Ammon's horn (tissue), 1 donor: Measurements from ENCODE around the gene CBFA2T3.
"Not testable (repeated sequence)": the region's sequence is repeated elsewhere in the genome, so short reads cannot be mapped to it uniquely, and the experiment has no call there.

Experiments used
- DNase-seq: peaks from one replicate; pipeline ENCODE4 v3.0.0-alpha.2; 2016; ENCODE audit warnings: low spot score

The CBFA2T3 gene

DNA sequence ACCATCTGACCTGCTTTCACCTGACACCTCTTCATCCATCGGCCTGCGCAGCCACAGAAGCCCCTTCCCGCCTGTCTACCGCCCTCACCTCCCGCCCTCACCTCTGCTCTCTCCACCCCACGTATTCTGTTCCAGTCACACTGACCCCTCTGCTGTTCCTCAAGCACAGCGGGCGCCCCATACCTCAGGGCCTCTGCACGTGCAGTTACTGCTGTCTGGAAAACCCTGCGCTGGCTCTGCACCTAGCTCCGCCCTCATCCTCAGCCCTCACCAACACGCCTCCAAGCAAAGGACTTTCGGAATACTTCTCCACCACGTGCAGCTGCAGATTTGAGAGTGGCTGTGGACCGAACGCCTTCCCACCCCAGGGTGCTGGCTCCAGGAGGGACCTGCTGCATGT is 85.9 kb downstream of the CBFA2T3 start:
- no peak for DNase-seq

DNA sequence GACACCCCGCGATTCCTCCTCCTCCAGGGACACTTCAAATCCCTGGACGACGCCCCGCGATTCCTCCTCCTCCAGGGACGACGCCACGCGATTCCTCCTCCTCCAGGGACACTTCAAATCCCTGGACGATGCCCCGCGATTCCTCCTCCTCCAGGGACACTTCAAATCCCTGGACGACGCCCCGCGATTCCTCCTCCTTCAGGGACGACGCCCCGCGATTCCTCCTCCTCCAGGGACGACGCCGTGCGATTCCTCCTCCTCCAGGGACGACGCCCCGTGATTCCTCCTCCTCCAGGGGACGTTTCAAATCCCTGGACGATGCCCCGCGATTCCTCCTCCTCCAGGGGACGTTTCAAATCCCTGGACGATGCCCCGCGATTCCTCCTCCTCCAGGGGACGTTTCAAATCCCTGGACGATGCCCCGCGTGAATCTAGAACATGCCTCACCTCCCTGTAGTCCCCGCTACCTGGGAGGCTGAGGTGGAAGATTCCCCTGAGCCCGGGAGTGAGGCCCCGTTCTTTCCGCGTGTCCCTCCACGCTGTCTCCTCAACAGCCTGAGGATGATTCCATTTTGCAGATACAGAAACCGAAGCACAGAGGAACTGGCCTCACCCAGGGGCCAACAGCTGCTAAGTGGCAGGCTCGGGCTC is 87.2 kb downstream of the CBFA2T3 start:
- not testable (repeated sequence) for DNase-seq

DNA sequence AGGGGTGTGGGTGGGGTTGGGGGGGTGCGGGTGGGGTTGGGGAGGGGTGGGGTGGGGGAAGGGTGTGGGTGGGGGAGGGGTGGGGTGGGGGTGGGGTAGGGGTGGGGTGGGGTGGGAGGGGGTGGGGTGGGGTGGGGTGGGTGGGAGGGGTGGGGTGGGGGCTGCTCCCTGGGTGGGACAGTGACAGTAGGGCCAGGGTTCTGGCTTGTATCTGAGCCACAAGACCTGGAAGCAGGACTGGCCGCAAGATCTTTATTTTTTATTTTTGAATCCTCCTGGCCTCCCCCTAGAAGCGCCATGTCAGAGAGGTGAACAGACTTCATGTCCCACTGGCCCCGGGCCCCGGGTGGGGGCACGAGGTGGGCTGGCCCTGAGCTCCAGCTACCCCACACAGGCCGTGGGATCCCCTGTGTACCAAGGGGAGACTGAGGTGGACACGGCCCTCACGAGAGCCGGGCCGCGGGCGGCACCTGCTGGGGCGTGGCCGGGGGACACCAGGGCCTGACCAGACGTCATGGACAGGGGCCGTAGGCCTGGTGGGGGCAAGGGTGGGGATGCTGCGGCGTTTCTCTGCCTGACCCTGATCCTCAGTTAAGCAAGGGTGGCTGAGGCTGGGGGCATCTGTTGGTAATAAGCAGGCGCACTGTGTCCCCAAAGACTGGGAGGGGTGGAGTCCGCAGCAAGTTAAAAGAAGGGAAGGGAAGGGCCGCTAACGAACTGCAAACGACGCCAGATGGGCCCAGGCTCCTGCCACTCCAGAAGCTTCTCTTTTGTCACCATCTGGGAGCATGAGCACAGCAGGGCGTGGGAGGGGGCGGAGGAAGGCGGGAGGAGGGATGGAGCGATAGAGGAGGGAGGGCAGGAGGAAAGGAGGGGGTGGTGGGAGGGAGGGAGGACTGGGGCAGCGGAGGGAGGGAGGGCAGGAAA is 88.3 kb downstream of the CBFA2T3 start:
- DNase-seq: no peak

DNA sequence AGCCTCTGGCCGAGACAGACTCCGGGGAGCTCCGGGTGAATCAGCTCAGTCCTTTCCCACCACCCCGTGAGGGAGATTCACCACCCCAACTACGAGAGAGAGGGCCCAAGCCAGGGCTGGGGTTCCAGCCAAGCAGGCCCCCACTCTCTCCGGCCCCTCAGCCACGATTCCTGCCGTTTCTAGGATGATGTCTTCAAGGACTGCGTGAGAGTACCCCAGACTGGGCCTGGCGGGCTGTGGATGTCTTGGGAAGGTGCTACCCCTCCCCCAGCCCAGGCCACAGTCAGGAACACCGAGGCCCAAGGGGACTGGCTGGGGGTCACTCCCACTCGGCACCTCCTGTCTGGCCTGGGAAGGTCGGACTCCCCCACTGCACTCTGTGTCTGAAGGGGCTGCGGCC is 89.0 kb downstream of the CBFA2T3 start:
- DNase-seq: no peak

DNA sequence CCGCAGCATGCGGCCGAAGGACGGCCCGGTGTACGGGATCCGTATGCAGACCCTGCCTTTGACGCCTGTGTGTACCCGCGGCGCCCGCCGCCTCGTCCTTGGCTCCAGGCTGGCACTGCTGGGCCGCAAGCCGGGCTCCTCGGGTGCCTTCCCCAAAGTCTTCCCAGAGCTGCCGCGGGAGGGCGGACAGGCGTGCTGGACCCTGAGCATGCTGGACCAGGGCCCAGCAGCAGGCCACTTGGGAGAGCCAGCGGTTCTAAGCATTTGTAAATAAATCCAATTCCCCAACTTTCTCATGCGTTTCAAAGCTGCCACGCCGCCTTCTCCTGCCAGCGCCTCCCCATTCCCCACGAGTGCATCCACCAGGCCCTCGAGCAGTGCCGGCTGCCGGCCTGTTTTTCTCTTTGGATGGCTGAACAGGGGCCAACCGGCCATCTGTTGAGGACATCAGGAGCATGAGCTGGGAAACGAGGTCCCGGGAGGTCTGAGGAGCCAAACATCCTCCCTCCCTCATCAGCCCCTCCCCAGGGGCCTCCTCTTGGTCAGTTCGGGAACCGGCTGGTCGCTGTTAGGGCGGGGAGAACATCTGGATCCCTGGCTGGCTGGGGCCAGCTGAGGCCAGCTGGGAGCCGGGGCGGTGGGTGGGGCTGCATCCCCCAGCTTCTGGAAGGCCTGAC is 90.0 kb downstream of the CBFA2T3 start:
- DNase-seq: no peak

DNA sequence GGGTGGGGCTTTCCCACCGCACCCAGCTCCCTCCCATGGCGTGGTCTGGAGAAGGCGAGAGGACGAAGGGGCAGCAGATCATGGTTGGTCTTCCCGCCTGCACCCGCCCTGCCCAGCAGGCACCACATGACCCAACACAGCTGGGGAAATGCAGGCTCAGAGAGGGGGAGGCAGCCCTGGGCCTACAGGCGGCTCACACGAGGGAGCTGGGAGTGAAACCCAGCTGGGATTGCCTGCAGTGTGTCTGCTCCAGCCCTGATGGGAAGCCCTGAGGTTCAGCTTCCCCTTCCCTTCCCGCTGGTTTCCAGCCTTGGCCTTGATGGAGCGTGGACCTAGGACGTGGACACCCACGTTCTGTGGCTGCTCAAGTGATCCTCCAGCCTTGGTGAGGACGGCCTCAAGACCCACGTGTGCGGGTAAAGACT is 90.6 kb downstream of the CBFA2T3 start:
- no peak for DNase-seq

DNA sequence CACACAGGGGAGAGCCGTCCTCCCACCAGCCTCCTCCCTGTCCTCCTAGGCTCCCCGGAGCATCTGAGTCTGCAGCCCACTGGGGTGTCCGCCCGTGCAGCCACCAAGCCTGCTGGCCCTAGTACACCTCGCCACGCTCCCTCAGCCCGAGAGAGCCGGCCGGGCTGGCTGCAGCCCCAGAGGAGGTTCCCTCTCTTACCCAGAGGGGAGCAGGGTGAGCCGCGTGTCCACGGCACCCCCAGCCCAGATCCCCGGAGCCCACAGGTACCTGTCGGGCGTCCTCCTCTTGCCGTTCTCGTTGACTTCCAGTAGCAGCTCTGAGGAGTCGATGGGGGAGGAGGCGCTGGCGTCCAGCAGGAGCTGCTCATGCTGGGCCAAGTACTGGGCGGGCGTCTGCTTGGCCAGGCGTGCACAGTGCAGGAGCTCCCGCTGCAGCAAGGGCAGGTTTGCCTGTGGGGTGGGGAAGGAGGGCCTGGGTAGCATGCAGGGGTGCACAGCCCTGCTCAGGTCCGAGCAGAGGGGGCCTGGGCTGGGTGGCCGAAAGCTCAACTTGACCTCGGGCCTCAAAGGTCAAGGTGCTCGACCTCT is 91.2 kb downstream of the CBFA2T3 start:
- DNase-seq: no peak

DNA sequence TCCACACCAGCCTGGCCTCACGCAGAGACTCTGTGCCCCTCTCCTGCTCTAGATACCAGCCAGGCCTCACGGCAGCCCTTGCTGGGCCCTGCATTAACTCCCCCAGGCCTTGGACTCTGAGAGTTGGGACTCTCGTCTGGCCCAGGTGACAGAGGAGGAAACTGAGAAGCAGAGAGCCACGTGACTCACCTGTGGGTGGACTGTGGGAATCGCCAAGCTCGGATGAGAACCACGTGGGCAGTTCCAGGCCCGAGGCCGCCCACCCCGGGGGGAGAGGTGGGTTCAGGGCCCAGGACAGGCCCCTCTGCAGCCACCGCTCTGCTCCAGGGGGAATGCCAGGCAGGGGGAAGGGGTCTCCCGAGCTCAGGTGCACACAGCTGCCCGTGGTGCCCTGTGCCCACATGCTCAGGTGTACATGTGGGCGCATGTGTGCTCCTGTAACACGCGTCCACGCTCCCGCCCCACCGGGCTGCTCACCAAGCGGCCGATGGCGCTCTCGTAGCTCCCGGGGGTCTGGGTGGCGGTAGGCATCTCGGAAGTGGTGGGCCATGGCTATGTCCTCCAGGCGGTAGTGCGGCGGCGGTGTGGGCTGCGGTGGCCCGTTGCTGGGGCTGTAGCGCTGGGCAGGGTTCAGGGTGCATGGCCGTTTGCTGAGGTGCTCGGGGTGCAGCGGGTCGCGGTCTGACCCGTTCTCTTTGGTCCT is 92.3 kb downstream of the CBFA2T3 start:
- no peak for DNase-seq

DNA sequence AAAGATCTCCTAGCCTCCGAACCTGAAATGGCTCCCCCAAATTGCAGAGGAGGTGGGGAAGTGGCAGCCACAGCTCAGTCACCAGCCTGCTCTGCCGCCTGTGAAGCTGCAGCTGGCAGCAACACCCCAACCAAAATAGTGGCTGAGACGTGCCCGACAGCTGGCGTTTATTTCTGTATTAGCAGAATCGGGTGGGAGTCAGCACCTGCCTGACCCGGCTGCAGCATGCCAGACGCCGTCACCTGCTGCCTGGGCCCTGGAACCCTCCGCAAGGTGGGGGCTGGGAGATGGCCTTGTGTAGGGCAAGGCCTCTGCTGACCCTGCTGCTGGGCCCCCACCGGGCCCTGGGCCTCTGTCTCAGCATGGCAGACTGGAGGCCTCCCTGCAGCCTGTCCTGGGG is 93.1 kb downstream of the CBFA2T3 start:
- DNase-seq: no peak

DNA sequence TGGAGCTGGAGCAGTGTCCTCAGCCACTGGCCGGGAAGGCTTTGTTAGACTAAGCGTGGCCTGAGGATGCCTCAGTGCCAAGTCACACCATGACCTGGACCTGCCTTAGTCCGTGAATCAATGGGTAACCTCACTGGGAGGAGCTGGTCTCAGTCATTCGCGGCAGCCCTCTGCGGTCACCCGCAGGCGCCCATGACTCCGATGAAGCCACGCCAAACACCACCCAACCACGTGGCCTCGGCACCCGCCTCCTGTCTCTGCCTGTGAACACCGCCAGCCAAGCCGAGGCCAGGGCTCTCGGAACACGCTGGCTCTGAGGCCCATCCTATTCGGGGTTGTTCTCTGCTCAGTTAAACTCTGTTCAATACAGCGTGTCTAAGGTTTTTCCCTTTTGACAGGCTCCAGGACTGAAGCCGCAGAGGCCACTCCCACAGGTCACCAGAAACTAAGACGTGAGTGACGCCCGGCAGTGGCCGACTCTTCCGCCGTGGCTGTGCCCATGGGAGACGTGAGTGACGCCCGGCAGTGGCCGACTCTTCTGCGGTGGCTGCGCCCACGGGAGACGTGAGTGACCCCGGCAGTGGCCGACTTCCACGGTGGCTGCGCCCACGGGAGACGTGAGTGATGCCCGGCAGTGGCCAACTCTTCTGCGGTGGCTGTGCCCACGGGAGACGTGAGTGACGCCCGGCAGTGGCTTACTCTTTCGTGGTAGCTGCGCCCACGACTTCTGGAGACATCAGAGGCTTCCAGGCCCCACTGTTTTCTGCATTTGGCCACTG is 93.7 kb downstream of the CBFA2T3 start:
- no peak for DNase-seq

DNA sequence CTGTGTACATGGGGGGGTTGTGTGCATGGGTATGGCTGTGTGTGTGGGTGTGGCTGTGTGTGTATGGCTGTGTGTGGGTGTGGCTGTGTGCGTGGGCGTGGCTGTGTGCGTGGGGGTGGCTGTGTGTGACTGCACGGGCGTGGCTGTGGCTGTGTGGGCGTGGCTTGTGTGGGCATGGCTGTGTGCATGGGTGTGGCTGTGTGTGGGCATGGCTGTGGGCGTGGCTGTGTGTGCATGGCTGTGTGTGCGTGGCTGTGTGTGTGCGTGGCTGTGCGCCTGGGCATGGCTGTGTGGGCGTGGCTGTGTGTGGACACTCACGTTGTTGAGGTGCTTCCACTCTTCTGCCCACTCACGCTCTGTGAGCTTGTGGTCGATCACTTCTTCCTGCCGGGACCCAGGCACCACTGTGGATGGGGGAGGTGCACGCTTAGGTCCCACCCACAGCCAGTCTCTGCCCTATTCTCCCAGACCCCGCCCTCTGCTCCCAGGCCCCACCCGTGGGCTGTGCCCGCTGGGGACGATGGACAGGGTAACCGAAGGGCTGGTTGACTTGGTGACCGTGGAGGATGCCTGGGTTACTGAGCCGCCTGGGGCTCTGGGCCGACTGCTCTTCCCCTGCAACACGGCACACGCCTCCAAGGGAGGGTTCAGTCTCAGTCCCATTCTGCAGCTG is 94.5 kb downstream of the CBFA2T3 start:
- no peak for DNase-seq

DNA sequence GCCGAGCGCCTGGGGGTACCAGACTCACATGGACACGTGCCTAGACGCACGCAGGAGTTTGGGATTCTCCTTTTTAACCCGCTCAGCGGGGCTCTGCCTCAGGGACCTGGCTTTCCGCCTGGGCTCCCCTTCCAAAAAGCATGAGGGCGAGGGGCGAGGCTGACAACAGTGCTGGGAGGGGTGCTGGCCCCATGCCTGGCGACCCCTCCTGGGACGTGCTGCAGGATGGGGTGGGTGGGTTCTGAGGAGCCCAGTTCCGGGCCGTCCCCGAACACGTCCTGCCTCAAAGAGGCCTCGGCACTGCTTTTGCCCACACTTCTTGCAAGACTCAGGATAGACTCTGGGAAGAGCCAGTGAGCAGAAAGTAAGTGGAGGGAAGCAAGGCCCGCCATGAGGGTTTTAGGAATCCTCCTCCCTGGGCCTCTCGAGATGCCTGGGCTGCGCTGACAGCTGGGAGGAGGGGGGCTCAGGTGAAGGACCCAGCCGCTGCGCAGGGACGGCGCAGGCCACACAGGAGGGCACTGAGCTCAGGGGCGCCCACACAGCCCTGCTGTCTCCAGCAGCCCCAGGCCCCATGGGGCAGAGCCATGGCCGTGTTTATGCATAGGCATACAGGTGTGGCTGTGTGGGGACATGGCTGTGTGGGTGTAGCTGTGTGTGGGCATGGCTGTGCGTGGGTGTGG is 95.2 kb downstream of the CBFA2T3 start:
- DNase-seq: no peak

DNA sequence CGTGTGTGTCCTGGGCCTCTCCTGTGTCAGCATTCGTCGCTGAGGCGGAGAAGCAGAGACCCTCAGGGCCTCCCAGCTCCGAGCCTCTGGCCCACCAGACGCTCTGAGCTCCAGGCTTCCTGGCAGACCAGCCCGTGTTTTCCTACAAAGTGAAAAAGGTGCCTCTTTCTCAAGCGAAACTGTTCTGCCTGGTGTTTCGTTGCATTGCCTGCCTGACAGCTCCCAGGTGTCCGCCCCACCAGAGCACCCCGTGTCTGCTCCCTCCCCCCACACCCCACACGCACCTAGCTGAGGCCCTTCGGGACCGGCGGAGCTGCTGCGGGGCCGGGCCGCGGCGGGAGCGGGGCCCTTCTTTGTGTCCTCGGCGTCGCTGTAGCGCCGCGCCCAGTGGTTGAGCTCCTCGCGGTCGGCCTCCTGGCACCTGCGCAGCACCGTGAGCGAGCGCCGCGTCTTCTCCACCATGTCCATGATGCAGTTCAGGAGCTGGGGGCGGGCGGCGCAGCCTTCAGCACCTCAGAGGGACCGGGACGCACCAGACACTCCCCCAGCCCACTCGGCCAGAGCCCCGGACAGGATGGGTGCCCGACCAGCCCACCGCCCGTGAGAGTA is 95.9 kb downstream of the CBFA2T3 start:
- DNase-seq: no peak

DNA sequence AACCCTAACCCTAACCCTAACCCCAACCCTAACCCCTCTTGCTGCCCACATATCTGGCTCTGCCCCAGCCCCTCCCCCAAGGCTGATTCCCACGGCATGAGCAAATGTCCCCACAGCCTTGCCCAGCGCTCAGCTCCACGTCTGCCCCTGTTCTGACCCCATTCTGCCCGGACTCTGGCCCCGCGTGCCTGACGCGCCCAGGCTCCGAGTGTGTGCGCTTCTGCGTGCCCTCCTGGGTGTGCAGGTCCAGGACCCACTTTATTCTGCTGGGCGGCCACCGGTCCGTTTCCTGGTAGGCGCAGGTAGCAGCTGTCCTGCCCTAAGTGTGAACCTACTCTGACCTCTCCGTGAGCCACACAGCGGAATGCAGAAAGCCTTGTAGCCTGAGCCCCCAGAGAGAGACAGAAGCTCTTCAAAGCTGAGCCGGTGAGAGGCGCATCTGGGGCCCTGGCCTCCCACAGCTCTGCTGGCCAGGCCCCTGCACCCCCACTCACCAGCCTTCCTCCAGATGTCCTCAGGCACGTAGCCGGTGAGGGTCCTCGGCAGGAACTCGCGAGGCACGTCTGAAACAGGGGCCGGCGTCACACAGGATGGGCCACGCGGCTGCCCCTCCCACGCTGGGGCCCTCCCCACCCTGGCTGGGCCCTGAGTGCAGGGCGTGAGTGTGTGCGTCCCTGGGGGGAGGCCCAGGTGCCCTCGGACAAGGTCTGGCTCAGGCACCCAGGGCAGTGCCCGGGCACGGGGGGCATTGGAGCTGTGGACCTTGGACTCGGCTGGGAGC is 96.6 kb downstream of the CBFA2T3 start:
- DNase-seq: no peak

DNA sequence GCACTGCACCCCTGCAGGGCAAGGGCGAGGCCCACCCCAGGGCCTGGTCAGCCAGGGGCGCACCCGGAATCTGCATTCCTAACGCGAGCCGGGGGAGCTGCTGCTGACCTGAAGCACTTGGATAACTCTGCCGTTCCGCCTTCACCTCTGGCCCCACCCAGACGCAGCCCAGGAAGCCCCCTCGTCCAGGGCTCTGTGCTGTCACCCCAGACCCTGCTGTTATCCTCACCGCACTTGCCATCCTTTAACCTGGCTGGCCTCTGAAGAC is 97.3 kb downstream of the CBFA2T3 start:
- no peak for DNase-seq

DNA sequence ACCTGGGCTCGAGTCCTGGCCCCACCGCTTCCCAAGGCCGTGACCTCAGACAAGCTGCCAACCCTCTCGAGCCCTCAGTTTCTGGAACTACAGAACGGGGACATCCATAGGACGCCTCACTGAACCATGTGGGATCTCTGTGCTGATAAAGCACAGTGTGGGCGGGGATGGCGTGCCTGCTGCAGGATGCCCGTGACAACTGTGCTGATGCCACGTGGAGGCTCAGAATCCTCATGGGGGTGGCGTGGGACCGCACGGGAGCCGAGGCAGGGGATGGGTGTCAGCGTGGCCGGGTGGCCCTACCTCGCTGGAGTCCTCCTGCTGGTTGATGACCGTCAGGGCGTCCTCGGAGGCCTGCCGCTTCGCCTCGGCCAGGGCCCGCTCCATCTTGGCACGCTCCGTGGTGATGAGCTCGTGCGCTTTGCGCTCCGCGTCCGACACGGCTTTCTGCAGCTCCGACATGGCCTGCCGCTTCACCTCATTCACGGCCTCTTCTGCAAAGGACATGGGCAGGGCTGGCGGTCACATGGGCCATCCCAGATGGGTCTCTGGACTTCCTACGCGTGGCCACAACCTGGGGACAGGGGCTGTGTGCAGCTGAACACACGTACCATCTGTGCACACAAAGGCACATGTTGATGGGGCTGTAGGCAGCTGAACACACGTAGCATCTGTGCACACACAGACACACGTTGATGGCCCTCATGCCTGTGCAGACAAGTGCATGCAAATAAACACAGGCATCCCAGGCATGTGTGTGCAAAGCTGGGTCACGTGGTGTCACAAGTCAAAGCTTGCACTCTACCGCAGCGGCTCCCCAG is 97.8 kb downstream of the CBFA2T3 start:
- DNase-seq: peak; percentile 19

DNA sequence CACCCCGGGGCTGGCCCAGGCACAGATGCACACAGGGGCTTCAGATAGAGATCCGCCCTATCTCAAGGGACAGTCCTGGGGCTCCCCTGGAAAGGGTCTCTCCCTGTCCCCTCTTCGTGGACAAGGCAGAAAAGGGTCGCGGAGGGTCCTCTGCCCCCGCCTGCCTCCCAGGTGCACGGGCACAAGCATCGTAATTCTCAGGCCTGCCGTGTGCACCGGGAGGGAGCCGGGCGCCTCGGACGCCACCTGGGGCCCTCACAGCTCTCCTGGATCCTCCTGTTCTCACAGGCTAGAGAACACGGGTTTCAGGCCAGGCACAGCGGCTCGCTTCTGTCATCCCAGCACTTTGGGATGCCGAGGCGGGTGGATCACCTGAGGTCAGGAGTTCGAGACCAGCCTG is 98.7 kb downstream of the CBFA2T3 start:
- no peak for DNase-seq
